UCSD-AML1 (cell line): ENCODE measurements around the gene FERMT3.
A peak's percentile ranks its signal among the peaks of the same experiment; 100 is the strongest.

ENCODE experiments used
- DNase-seq: peaks from one replicate; lab custom pipeline; 2025; ENCODE audit not compliant: unreplicated experiment; lab: John Stamatoyannopoulos, UW

The FERMT3 gene

DNA sequence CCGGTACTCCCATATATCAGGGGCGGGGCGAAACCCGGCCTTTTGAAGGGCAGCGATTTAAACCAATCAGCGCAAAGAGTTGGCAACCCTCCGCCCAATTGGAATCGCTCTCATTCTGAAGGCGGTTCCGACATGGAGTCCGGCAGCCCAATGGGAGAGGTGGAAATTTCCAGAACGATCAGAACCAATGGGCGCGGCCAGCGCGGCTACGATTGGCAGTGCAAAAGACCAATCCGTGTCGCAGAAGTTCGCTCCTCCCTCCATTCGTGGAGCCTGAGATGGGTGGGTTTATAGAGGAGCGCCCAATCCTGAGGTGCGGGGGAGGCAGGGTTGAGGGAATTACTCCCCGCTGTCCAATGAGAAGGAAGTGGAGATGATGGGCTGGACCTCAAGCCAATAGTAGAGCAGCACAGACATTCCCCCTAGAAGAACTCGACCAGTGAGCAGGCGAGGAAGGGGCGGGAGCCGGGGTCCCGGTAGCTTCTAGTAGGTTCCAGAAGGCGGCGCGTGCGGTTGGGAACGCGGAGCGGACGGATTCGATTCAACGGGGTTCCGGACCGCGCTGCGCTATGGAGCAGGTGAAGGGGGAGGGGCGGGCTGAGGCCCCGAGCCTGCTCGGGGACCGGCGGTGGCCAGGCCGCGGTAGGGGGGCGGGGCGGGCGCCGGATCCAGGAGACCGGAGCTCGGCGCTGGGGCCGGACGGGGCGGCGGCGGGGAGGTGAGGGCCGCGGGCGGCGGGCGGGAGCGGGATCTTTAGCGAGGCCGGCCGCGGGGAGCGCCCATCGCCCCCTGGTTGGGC is 20.6 kb upstream of the FERMT3 start, which contains the start of gene STIP1:
STIP1 (plus strand) TSS at position 479 of the 799 bp plus-strand sequence; CDS start at position 570, 91 bp downstream.
- peak; percentile 99 for DNase-seq

DNA sequence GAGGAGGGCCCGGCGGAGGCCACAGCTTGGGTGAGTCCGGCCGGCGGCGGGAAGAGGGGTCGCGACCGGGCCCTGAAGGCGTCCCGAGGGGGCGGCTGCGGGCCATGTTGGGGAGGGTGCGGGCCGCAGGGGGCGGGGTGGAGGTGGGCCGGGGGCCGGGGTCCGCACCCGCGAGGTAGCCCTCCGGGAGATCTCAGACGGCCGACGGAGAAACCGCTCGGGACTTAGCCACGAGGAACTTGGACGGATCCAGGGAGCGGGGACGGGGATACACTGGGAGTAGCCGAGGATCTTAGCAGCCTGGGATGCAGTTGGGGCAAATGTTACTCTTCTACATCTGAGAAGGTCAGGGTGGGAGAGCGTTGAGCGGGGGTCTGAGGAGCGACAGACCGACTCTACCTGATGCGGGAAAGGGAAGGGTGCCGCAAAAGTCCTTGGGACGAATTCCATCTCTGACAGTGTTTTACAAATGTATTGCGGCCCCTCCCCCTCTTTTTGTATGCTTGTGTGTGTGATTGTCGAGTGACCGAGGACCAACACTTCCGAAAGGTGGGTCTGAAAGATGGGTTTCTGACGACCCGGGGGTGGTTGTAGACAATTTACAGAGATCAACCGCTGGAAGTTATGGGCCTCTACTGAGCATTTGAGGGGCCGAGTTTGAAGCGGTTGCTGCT is 19.9 kb upstream of the FERMT3 start:
- DNase-seq, result peak; percentile 31

DNA sequence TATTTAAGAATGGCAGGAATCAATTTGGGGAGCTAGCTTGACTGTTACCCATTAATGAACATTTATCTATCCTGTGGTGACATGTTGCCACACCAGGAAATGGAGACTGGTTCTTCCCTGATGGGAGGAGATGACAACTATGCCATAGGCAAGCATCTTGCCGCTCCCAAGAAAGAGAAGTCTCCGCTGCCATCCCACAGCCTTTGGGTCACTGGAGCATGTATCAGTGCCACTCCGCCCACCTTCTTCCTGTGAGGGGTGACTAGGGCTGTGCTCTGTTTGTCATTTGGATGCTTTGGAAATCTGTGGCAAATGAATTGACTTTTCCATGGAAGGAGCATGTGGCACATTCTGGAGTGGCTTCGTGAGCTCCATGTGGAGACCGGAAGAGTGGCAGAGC is 14.1 kb upstream of the FERMT3 start:
- DNase-seq, result no peak

DNA sequence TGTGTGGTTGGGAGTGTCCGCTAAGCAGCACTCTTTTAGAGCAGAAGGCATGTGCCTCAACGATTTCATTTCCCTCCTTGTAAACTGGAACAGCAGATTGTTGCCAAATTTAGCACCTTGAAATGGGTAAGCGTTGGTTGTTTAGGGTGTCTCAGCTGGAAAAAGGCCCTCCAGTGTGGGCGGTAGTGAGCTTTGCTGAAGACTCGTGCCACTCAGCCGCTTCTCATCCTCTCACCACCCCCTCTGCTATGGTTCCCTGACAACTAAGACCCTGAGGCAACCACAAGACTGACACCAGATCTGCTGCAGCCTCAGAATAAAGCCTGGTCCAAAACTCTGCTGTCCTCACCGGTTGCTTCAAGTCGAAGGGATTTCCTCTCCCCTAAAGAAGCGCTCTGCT is 9.9 kb upstream of the FERMT3 start:
- DNase-seq, result no peak

DNA sequence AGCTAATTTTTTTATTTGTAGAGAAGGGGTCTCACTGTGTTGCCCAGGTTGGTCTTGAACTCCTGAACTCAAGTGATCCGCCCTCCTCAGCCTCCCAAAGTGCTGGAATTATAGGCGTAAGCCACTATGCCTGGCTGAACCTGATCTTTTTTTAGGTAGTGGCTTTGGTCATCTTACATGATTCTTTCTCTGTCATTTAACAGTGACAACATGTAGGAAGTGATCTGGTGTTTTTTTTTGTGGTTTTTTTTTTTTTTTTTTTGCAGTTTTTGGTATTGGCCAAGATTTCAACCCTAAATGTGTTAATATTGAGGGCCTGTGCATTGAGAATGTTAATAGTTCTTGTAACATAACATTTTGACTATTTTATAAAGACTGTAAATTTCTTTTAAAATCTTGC is 8.0 kb upstream of the FERMT3 start:
- DNase-seq, result no peak

DNA sequence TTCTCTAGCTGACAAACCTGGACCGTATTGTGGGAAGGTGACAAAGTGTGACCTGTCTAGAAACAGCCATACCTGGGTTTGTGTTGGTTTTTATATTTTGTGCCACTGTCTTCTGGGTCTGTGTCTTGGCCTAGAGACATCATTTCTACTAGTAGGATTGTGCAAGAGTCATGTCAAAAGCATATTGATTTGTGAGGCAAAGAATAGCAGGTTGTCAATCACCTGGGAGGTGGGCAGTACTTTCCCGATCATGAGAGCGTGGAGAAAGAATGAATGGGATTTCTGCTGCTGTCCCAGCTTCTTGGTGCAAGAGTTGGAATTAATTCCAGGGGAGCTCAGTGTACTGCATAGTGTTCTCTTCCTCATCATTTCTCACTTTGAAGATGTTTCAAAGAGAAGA is 5.0 kb upstream of the FERMT3 start:
- DNase-seq, result no peak

DNA sequence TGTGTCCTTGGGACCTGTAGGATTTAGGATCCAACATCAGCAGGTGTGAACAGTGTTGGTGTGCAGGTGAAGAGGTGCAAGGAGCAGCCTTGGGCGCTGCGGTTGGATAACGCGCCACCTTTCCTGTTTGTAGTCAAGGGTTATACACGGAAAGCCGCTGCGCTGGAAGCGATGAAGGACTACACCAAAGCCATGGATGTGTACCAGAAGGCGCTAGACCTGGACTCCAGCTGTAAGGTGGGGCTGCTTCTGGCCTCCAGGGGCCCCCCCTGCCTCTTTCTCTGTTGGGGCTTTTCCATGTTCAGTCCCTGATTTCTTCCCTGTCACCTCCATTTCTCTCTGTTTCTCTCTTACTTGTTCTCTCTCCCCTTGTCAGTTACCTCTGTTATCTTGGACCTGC is 3.5 kb upstream of the FERMT3 start:
- DNase-seq, result no peak

DNA sequence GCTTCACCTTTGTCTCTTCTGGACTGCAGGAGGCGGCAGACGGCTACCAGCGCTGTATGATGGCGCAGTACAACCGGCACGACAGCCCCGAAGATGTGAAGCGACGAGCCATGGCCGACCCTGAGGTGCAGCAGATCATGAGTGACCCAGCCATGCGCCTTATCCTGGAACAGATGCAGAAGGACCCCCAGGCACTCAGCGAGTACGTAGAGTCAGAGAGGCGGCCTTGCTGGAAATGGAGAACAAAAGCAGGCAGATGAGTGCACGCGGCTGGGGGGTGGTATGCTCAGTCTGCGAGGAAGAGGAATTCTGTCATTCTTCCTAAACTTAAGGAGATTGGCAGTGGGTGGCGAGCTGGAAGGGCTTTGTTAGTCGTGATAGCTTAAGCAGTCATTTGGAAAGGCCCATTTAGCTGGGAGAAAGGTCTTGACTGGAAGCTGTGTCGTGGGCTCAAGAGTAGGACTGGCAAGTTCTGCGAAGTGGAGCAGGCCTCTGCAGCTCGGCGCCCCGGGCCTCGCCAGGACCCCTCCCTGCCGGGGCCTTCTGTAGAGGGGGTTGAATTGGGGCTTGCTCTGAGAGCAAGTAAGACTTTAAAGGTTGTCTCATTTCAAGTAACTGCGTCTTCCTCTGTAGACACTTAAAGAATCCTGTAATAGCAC is 3.0 kb upstream of the FERMT3 start:
- no peak for DNase-seq

DNA sequence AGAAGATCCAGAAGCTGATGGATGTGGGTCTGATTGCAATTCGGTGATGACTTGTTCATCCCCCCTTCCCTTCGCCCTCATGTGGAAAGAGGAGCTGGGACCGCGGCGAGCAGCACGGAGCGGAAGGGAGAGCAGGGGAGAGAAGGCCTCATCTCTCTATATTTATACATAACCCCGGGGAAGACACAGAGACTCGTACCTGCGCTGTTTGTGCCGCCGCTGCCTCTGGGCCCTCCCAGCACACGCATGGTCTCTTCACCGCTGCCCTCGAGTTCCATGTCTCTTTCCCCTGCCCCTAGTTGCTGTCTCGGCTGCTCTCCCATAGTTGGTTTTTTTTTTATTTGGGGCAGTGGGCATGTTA is 2.5 kb upstream of the FERMT3 start:
- DNase-seq, result no peak

DNA sequence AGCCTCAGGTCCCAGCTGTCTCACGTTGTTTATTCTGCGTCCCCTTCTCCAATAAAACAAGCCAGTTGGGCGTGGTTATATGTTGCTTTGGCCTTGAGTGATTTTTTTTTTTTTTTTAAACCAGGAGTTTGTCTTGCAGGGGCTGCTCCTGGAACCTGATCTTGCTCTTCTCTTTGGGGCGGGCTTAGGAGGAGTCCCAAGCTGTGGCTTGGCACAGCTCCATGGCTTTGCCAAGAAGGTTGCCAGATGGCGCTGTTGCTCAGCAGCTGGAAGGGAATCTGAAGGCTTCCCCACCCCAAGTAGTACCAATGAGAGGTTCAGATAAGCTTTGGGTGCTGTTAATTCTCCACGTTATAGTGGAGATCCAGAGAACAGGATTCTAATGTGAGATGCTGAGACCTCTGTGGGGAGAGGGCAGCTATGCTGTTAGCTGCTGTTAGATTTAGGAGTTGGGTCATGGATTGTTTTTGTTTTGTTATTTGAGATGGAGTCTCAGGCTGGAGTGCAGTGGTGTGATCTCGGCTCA is 2.0 kb upstream of the FERMT3 start:
- peak; percentile 80 for DNase-seq

DNA sequence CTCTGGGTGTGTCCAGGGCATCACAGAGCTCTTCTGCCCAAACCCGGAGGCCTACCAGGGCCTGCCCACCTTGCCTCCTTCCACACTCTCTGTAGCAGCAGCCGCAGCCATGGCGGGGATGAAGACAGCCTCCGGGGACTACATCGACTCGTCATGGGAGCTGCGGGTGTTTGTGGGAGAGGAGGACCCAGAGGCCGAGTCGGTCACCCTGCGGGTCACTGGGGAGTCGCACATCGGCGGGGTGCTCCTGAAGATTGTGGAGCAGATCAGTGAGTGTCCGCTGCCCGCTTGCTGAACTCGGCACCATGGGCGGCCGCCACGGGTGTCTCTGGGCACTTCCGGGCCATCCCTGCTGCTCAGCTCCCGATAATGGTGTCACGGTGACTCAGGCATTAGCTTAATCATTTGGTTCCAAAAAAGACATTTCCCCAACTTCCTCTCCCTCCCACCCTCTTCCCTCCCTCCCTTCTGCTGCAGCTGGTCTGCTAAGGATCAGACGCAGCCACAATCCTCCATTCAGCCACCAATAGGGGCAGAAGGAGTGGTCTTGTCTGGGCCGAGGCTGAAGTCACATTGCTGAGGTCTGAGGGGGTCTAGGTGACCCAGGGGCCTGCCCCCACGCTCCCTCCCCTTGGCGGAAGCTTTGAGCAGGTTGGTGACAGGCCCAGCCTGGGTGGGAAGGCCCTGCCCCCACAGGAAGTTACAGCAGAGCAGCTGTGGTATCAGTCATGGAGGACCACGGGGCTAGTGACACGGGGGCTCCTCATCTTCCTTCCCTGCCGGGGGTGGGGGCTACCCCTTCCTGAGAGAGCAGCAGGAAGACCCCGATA is 950 bp downstream of the FERMT3 start:
- peak; percentile 85 for DNase-seq

DNA sequence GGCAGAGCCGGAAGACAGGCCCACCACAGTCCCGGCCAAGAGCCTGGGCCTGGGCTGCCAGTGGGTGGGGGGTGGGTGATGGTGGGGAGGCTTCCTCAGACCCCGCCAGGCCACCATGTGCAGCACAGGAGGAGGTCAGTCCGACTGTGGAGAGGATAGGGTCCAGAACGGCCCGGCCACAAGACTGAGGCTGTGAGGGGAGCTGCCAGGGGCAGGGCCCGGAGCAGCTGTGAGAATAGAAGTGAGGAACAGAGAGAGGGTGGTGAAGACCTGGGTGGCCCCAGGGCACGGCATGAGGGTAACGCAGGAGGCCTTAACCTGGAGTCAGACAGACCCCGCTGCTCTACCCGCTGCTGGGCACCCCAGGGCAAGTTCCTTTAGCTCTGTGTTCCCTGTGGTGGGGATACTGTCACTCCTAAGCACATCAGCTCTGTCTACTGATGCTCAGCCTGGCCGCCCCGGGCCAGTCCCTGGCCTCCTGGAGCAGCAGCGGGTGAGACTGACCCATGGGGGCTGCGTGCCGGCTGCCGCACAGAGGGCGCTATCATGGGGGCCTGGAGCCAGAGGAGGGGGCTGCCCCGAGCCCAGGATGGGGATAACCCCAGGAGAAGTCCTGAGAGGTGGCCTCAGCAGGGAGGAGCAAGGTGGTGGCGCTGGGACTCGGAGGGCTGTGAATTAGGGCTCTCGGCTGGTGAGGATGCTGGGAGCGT is 1.7 kb downstream of the FERMT3 start:
- DNase-seq, result no peak

DNA sequence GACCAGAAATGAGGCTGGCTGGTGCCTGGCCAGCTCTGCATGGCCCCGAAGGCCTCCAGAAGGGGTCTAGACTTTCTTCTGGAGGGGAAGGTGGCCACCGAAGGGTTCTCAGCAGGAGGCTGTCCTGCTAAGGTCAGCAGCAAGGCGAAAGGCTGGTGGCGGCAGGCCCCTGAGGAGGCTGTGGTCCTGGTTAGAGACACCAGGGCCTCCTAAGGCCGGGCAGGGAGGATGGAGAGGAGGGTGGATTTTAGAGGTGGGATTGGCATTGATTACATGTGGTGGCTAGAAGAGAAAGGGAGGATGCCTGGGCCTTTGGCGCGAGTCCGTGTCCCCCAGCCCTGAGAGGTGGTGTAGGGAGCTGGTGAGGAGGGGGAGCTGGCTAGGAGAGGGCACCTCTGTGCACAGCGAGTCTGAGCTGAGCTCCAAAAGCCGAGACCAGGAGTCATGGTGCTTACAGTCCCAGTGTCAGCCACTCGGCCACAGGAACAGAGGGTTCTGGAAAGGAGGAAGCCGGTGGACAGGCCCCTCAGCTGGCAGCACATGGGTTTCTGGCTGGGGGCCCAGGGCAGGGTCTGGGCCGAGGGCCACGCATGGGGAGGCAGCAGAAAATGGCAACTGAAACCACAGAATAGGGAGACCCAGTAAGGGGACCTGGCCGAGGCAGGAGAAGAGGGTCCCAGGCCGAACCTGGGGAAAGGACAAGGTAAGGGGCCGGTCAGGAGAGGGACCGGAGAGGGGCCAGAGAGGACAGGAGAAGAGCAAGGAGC is 2.5 kb downstream of the FERMT3 start:
- no peak for DNase-seq

DNA sequence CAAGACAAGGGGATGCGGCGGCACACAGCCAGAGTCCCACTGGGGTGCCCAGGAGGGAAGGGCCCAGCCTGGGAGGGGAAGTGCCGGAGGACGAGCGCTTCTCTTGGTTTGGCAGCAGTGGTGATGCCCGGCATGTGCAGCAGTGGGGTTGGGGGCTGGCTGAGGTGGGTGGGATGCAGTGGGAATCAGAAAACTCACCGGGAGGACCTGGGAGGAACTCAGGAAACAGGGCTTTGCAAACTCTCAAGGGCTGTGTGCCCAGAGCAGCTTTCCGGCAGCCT is 3.0 kb downstream of the FERMT3 start:
- DNase-seq, result no peak

DNA sequence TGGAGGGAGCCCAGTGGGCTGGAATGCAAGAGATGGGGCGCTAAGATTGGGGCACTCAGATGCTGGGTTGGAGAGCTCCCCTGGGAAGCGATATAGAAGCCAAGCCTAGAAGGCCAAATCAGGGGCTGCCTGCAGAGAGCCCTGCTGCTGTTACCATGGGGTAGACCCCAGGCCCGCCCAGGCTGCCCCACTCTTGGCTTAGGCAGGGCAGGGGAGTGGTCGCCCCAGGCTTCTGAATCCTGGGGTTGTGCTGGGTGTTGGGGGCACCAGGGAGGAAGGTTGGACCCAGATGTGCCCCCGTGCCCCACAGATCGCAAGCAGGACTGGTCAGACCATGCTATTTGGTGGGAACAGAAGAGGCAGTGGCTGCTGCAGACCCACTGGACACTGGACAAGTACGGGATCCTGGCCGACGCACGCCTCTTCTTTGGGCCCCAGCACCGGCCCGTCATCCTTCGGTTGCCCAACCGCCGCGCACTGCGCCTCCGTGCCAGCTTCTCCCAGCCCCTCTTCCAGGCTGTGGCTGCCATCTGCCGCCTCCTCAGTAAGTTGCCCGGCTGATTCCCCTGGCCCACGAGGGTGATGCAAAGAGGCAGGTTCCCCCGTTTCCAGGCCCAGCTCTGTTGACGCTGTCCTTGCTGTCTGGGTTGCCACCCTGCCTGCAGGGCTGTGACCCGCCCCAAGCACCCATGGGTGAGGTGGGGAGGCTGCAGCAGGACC is 3.9 kb downstream of the FERMT3 start:
- no peak for DNase-seq

DNA sequence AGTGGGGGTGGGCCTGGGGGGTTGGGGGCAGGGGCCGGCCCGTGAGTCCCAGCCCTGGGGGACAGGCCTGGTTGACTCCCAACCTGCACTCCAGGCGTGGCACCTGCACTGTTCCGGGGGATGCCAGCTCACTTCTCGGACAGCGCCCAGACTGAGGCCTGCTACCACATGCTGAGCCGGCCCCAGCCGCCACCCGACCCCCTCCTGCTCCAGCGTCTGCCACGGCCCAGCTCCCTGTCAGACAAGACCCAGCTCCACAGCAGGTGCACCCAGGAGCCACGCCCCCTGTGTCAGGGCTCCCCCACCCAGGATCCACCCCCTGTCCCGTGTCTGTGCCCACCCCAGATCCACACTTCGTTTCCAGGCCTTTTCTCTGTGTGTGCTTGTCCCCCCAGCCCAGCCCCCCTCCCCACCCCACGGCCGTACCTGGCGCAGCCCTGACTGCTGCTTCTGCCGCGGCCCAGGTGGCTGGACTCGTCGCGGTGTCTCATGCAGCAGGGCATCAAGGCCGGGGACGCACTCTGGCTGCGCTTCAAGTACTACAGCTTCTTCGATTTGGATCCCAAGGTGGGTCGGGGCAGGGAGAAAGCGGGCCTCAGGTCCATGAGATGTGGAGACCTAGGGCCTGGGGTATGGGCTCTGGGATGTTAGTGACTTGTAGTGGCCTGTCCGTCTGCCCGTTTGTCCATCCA is 4.8 kb downstream of the FERMT3 start:
- DNase-seq, result no peak

DNA sequence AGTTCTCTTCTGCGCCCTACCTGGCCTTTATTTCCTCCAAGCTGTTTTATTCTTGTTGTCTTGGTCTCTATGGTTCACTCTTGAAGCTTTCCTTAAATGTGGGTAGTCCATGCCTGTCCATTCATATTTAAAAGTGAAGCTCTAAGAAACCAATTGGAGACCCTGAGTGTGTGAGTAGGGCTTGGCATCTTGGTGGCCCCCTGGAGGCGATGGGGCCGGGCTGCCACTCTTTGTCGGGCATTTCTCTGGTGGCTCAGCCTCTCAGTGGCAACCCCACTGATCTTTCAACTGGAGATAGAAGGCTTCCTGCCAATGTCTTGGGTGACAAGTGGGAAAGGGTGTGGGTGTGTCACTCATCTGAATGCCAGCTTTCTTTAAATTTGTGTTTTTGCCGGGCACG is 10.4 kb downstream of the FERMT3 start:
- DNase-seq, result no peak

DNA sequence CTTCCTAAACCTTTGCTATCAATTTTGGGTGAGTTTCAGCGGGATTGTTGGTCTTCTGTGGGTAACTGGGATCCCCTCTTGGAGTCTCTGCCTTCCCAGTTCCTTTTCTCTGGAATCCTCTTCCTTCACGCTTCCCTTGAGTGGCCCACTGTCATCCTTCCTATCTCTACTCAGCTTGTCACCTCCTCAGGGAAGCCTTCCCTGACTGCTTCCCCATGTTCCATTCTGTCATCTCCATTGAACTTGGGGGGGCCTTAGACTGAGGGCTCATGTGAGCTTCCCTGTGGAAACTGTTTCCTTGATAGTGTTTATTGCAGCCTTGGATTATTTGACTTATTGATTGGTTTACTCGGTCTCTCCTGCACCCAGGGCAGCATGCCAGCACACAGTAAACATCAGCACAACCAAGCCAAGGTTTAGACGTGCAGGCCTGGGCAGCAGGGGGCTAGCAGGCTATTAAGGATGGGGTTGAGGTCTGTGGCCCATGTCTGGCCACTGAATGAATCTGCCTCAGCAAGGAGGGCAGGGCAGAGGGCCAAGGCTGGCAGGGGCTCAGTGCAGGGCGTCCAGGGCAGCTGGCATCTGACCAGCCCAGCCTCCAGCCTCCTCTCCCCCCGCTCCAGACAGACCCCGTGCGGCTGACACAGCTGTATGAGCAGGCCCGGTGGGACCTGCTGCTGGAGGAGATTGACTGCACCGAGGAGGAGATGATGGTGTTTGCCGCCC is 12.3 kb downstream of the FERMT3 start:
- no peak for DNase-seq
